Renal pelvis (tissue), 4 donors: ENCODE measurements around the gene SYTL4. TPM values are rescaled to one million over a fixed set of nuclear protein-coding genes. Genes with fewer than 3 reads are reported as not detected.

ENCODE experiments used
- DNase-seq: peaks from one replicate; pipeline ENCODE4 v3.0.0-alpha.2; 2013
- polyA plus RNA-seq, 3 donors: library from polyadenylated mRNA; unstranded; fragments of 120-200 nt; gene quantifications; one replicate each; pipeline ENCODE4 v1.2.1, GENCODE V29; 2013; ENCODE audit not compliant: insufficient read length in 3 of 3

Gene SYTL4
- polyA plus RNA-seq, 3 donors, result 16.3 to 31.6 (median 21.8) TPM

DNA sequence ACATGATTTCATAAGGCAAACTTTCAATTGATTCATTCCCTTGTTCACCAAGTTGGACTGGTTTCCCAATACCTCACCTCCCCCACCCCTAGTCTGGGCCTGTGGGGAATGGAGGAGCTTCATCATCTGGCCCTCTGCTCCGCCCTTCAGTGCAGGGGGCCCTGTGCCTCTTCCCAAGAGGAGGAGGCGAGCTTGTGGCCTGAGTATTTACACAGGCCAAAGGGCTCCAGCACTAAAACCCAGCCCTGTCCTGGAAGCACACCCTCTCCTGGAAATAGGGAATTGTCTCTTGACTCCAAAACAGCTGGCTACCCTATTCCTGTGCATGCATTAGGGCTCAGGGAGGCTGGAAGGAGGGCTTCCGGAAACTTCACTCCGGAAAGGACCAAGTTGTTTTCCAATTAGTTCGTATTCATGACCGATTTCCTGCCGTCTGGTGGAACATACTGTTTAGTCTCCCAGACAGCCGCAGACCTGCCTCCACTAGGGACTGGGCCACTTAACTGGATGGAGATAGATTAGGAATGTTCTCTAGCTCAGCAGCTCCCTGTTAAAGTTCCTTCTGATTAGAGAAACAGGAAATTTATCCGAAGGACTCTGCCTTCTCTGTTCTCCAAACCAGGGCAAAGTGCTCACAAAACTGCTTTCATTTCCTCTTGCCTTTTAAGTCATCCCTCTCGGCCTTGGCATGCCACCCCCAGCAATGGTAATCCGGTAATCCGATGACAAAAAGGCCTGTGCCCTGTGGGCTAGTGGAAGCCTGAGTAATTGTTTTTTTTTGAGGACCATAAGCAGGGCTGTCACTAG lies 82.2 kb downstream of the SYTL4 start:
- no peak for DNase-seq

GRCh38 chrX:100648458-100649417 lies 83.2 kb downstream of the SYTL4 start:
- DNase-seq, result no peak

GRCh38 chrX:100647739-100648138 lies 84.2 kb downstream of the SYTL4 start:
- DNase-seq, result no peak

DNA sequence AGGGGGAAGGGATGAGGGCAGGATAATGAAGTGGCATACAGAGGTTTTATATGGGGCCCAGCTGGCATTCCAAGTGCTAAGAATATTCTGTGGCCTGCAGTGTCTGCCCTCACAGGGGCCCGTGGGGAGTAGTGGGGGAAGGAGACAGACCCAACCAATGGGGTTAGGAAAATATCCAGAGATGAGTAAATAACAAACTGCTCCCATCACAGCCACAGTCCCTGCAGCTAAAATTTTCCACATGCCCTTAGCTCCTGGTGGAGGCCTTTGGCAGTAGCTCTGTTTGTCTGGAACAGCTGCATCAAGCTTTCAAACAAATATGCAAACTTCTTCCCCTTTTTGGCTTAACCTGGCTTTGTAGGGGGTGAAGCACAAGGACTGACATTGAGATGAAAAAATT lies 84.8 kb downstream of the SYTL4 start:
- DNase-seq, result no peak

GRCh38 chrX:100645106-100645505 lies 86.8 kb downstream of the SYTL4 start:
- DNase-seq, result no peak

DNA sequence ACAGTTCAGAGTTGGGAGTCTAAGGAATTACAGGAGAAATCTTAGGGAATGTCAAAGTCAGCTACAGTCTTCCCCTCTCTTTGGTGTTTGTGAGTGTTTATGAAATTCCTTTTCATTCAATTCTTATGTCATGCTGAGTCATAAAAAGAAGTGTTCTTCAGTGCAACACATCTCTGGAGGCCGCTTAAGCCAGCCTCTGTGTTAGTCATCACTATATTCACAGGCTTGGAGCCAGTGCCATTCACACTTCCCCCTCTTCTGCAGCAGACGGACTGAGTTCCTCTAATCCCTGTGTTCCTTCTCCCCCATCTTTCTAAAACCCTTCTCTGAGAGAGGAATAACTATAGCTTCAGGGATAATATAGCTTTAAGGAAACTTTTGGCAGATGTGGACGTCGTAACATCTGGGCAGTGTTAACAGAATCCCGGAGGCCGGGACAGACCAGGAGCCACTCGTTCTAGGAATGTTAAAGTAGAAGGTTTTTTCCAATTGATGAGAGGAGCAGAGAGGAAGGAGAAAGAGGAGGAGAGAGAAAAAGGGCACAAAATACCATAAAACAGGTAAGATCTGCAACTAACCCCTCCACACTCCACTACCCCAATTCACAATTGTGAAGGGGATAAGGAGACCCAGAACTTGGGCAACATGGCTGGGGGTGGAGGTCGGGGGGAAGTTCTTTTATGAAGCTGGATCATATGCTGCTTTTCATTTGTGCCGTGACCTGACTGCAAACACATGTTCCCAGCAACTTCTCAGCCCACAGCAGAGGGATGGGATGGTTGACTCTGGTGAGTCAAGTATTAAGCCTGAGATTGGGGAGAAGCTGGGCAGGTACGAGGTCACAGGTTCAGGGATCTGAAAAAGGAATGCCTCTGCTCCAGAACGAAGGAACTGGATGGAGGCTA lies 87.7 kb downstream of the SYTL4 start, which contains the start of gene SRPX2:
Gene SRPX2, plus strand, starts transcription at position 244 of the 905 bp plus-strand sequence. CDS start 2,124 bp downstream, outside the sequence.
- no peak for DNase-seq

GRCh38 chrX:100643212-100643611 lies 88.7 kb downstream of the SYTL4 start:
- no peak for DNase-seq

GRCh38 chrX:100642290-100642689 lies 89.6 kb downstream of the SYTL4 start:
- DNase-seq, result no peak

DNA sequence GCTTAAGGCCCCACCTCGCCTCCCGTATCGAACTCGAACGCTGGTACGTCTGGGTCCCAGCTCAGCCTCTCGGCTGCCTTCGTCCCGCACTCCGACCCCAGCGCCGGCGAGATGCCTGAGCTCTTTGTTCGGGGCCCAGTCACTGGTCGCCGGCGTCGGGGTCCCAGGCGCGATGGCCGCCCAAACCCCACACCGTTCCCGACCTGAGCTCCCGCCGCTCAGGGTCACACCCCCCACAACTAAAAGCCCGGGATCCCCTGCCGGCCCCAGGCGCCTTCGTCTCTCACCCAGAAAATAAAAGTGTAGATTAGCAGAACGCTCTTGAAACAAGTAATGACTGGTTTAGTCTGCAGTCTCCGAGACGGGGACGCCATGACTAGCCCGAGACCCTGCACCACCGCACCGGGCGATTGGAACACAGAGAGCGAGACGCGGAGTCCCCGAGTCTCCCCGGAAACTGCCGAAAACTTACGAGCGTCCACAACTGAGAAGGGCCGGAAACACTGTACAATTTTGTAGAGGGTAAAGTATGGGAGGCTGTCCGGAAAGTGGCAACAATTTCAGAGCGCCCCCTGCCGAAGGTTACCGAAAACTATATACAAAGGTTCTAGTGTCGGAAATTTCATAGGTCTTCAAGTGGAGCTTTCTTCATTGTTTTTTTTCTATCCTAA lies 95.5 kb downstream of the SYTL4 start, which contains the start of gene TSPAN6:
Gene TSPAN6, minus strand, starts transcription at position 486 of the 671 bp plus-strand sequence. Its CDS starts 112 bp downstream, at position 374.
- DNase-seq, result peak; percentile 90

GRCh38 chrX:100635989-100636320 lies 96.0 kb downstream of the SYTL4 start:
- DNase-seq, result no peak

DNA sequence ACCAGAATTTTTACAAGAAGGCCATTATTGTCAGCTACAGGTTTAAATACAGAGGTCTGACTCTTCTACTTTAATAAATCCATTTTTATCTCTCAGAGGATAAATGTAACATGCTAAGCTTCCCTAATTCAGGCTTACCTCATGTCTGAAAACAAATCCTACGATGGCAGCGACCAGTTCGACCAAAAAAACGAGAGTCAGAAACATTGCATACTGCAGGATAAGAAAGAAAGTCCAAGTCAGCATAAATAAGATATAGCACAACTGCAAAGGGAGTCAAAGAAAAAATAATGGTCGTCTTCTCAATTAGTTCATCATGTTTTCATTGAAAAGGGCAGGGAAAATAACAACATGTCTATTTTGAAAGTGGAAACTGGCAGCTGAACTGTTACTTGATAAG lies 96.9 kb downstream of the SYTL4 start:
- no peak for DNase-seq

GRCh38 chrX:100625985-100626491 lies 105.9 kb downstream of the SYTL4 start:
- DNase-seq, result no peak

Other genes starting within 250 kb of the SYTL4 start
- 1 to 10 TPM; 2.5 to 4.6 (median 3.0) TPM for gene TNMD, start 147.2 kb downstream of the SYTL4 start, polyA plus RNA-seq
- gene TSPAN6, start 95.3 kb downstream of the SYTL4 start, polyA plus RNA-seq, result 100 to 1,000 TPM; 149 to 158 (median 150) TPM
- 10 to 100 TPM; 11.6 to 14.8 (median 11.8) TPM for gene SRPX2, start 87.9 kb downstream of the SYTL4 start, polyA plus RNA-seq
- 10 to 100 TPM; 21.7 to 25.5 (median 23.1) TPM for gene CSTF2, start 88.3 kb upstream of the SYTL4 start, polyA plus RNA-seq
- under 1 TPM; 0.50 to 0.71 (median 0.65) TPM for gene NOX1, start 142.2 kb upstream of the SYTL4 start, polyA plus RNA-seq
- under 1 TPM; 0.37 to 0.61 (median 0.38) TPM for gene XKRX, start 196.8 kb upstream of the SYTL4 start, polyA plus RNA-seq
- under 1 TPM; 0.17 to 0.42 (median 0.33) TPM for gene ARL13A, start 237.6 kb upstream of the SYTL4 start, polyA plus RNA-seq